ENCODE measurements around the gene CACHD1. TPM values are rescaled to one million over a fixed set of nuclear protein-coding genes. Genes with fewer than 3 reads are reported as not detected.
A peak's percentile ranks its signal among the peaks of the same experiment; 100 is the strongest.
"Not testable (repeated sequence)": the region's sequence is repeated elsewhere in the genome, so short reads cannot be mapped to it uniquely, and the experiment has no call there.

Gene CACHD1
- total RNA-seq, 1 donor from 2014 or later = 2.9 TPM

GRCh38 chr1:64489707-64490106 lies 19.8 kb downstream of the CACHD1 start:
- no peak for DNase-seq (ENCODE audit: low spot score)
- intact Hi-C loops (cut with DNase I) = loop anchor here (10.0 kb wide), 1 partner anchor 225 kb away; no protein-coding TSS in a partner anchor

GRCh38 chr1:64490213-64490818 lies 20.4 kb downstream of the CACHD1 start:
- intact Hi-C loops (cut with DNase I) = no loop called here
- DNase-seq (ENCODE audit: low spot score) = no peak

- intact Hi-C loops (cut with DNase I) = no loop called here
- DNase-seq (ENCODE audit: low spot score) = no peak
Measured at GRCh38 chr1:64492424-64492823, 22.5 kb downstream of the CACHD1 start.

GRCh38 chr1:64493831-64494230 lies 23.9 kb downstream of the CACHD1 start:
- no peak for DNase-seq (ENCODE audit: low spot score)
- intact Hi-C loops (cut with DNase I) = no loop called here

- no peak for DNase-seq (ENCODE audit: low spot score)
- intact Hi-C loops (cut with DNase I) = no loop called here
Measured at GRCh38 chr1:64494659-64495058, 24.7 kb downstream of the CACHD1 start.

- intact Hi-C loops (cut with DNase I) = no loop called here
- DNase-seq (ENCODE audit: low spot score) = no peak
Measured at GRCh38 chr1:64495878-64496277, 25.9 kb downstream of the CACHD1 start.

GRCh38 chr1:64496606-64497005 lies 26.7 kb downstream of the CACHD1 start:
- intact Hi-C loops (cut with DNase I) = no loop called here
- no peak for DNase-seq (ENCODE audit: low spot score)

GRCh38 chr1:64497088-64497883 lies 27.4 kb downstream of the CACHD1 start:
- DNase-seq (ENCODE audit: low spot score) = no peak
- intact Hi-C loops (cut with DNase I) = no loop called here

GRCh38 chr1:64498325-64498724 lies 28.4 kb downstream of the CACHD1 start:
- no peak for DNase-seq (ENCODE audit: low spot score)
- intact Hi-C loops (cut with DNase I) = no loop called here

GRCh38 chr1:64499011-64499410 lies 29.1 kb downstream of the CACHD1 start:
- intact Hi-C loops (cut with DNase I) = no loop called here

GRCh38 chr1:64499966-64500365 lies 30.0 kb downstream of the CACHD1 start:
- no peak for DNase-seq (ENCODE audit: low spot score)
- intact Hi-C loops (cut with DNase I) = loop anchor here (5.0 kb wide), 1 partner anchor 37 kb away; no protein-coding TSS in a partner anchor

More at GRCh38 chr1:64499011-64499410, 29.1 kb downstream of the CACHD1 start:
- no peak for DNase-seq (ENCODE audit: low spot score)

GRCh38 chr1:64502083-64502482 lies 32.2 kb downstream of the CACHD1 start:
- no peak for DNase-seq (ENCODE audit: low spot score)
- intact Hi-C loops (cut with DNase I) = loop anchor here (5.0 kb wide), 1 partner anchor 35 kb away; no protein-coding TSS in a partner anchor

GRCh38 chr1:64502931-64503330 lies 33.0 kb downstream of the CACHD1 start:
- intact Hi-C loops (cut with DNase I) = loop anchor here (5.0 kb wide), 1 partner anchor 34 kb away; no protein-coding TSS in a partner anchor
- DNase-seq (ENCODE audit: low spot score) = no peak

GRCh38 chr1:64505232-64505943 lies 35.5 kb downstream of the CACHD1 start:
- intact Hi-C loops (cut with DNase I) = no loop called here
- peak; percentile 78 for DNase-seq (ENCODE audit: low spot score)

GRCh38 chr1:64505944-64506655 lies 36.2 kb downstream of the CACHD1 start:
- intact Hi-C loops (cut with DNase I) = no loop called here
- no peak for DNase-seq (ENCODE audit: low spot score)

GRCh38 chr1:64508629-64509028 lies 38.7 kb downstream of the CACHD1 start:
- intact Hi-C loops (cut with DNase I) = no loop called here
- no peak for DNase-seq (ENCODE audit: low spot score)

GRCh38 chr1:64511044-64511443 lies 41.1 kb downstream of the CACHD1 start:
- intact Hi-C loops (cut with DNase I) = loop anchor here (5.0 kb wide), 1 partner anchor 39 kb away; the partner anchor contains the start of gene CACHD1
- no peak for DNase-seq (ENCODE audit: low spot score)

- intact Hi-C loops (cut with DNase I) = loop anchor here (5.0 kb wide), 1 partner anchor 40 kb away; the partner anchor contains the start of gene CACHD1
- DNase-seq (ENCODE audit: low spot score) = not testable (repeated sequence)
Measured at GRCh38 chr1:64512206-64512605, 42.3 kb downstream of the CACHD1 start.

- DNase-seq (ENCODE audit: low spot score) = no peak
- intact Hi-C loops (cut with DNase I) = loop anchor here (5.0 kb wide), 1 partner anchor 41 kb away; the partner anchor contains the start of gene CACHD1
Measured at GRCh38 chr1:64513545-64513944, 43.6 kb downstream of the CACHD1 start.

All from cardiac septum (tissue), 1 donor.